HUES64 (cell line): ENCODE measurements around the gene LRRC37A3.
"Not testable (repeated sequence)": the region's sequence is repeated elsewhere in the genome, so short reads cannot be mapped to it uniquely, and the experiment has no call there.

Experiments used
- H3K27ac ChIP-seq: 2 replicates; pipeline ENCODE4 v1.7.0; 2013; ENCODE audit warnings: low read depth, low read length, inconsistent platforms
- H3K27me3 ChIP-seq: 2 replicates; pipeline ENCODE4 v1.6.1; 2013; ENCODE audit warnings: mild to moderate bottlenecking, low read length; ENCODE audit not compliant: insufficient read depth
- H3K36me3 ChIP-seq: 2 replicates; pipeline ENCODE4 v1.6.1; 2013; ENCODE audit warnings: mild to moderate bottlenecking, low read length; ENCODE audit not compliant: insufficient read depth
- H3K4me1 ChIP-seq: 2 replicates; pipeline ENCODE4 v1.6.1; 2013; ENCODE audit warnings: mild to moderate bottlenecking, low read length, moderate library complexity; ENCODE audit not compliant: insufficient read depth
- H3K4me3 ChIP-seq: 2 replicates; pipeline ENCODE4 v1.5.1; 2013; ENCODE audit warnings: mild to moderate bottlenecking, low read length, moderate library complexity
- H3K9ac ChIP-seq: 2 replicates; pipeline ENCODE4 v1.6.1; 2013; ENCODE audit warnings: mild to moderate bottlenecking, low read depth, low read length
- H3K9me3 ChIP-seq: 2 replicates; pipeline ENCODE4 v1.6.1; 2013; ENCODE audit warnings: low read depth, low read length; ENCODE audit not compliant: insufficient read depth
- WGBS: fragments of 150-250, 120-280 bp; methylation state at CpG from one replicate; pipeline ENCODE4 v1.1.7; 2013; ENCODE audit warnings: missing lambda C conversion rate; 5-methylcytosine and 5-hydroxymethylcytosine counted together

LRRC37A3 gene

DNA sequence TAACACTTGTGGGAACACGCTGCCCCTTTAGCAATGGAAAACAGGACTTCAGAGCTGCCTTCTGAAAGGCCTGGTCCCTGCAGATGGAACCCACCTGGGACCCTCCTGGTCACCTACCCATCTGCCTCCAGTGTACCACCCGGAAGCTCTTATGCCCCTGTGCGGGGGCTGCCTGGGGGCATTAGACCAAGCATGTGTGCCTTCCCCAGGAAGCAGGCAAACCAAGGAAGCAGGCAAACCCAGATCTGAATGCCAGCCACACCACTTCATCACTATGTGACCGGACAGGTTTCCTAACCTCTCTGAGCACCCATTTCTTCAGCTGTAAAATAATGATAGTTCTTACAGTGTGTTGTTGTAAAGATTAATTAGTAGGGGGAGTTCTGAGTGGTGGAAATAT lies 20.8 kb upstream of the LRRC37A3 start:
- H3K4me3 ChIP-seq: no peak overlapping the region
- no peaks in the 10 kb centered on the region for H3K9me3 ChIP-seq
- WGBS: 93% methylated on average over 4 of the region's 4 CpGs
- no peaks in the 10 kb centered on the region for H3K27me3 ChIP-seq
- H3K36me3 ChIP-seq: no peaks in the 10 kb centered on the region
- H3K4me1 ChIP-seq: no peaks in the 10 kb centered on the region
- H3K9ac ChIP-seq: no peak overlapping the region
- H3K27ac ChIP-seq: no peak overlapping the region

DNA sequence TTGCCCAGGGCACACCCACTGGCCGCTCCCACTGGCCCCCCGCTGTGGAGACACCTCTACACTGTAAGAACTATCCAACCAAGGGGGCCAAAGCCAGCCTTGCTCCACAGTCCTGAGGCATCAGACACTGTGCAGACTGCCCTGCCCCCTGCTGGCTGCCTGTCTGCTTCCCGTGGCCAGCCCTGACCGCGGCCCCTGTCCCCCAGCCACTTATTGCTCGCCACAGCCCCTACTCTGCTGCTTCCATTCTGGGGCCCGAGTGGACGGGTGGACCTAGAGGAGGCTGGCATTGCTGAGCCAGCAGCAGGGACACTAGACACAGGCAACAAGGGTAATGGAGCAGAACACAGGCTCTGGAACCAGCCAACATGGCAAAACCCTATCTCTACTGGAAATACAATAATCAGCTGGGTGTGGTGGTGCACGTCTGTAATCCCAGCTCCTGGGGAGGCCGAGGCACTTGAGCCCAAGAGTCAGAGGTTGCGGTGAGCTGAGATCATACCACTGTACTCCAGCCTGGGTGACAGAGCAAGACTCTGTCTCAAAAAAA lies 19.7 kb upstream of the LRRC37A3 start:
- Histone ChIP-seq H3K27me3 (no peaks in the 10 kb centered on the region), H3K36me3 (no peaks in the 10 kb centered on the region), H3K4me3 (no peak overlapping the region), H3K4me1 (no peaks in the 10 kb centered on the region), H3K27ac (no peak overlapping the region), H3K9ac (no peak overlapping the region), H3K9me3 (no peaks in the 10 kb centered on the region)
- WGBS: 62% methylated on average over 11 of the region's 11 CpGs

DNA sequence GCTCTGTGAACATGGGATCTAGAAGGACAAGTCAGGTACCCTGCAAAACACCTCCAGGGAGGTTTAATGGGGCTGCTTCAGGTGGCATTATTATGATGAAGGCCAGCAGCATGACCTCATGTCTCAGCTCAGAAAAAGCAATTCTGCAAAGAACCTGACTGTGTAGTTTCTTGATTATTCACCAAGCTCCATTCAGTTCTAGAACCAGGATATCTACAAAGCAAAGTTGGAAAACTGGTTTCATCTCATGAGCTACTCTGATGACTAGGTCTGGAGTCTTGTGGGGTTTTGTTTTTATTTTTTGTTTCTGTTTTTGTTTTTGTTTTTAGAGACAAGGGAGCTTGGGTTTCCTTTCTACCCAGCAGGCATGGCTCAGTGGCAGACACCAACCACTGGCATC lies 19.0 kb upstream of the LRRC37A3 start:
- H3K27ac ChIP-seq: no peak overlapping the region
- no peak overlapping the region for H3K4me3 ChIP-seq
- H3K36me3 ChIP-seq: no peaks in the 10 kb centered on the region
- H3K9me3 ChIP-seq: no peaks in the 10 kb centered on the region
- H3K9ac ChIP-seq: no peak overlapping the region
- no peaks in the 10 kb centered on the region for H3K27me3 ChIP-seq
- H3K4me1 ChIP-seq: no peaks in the 10 kb centered on the region

DNA sequence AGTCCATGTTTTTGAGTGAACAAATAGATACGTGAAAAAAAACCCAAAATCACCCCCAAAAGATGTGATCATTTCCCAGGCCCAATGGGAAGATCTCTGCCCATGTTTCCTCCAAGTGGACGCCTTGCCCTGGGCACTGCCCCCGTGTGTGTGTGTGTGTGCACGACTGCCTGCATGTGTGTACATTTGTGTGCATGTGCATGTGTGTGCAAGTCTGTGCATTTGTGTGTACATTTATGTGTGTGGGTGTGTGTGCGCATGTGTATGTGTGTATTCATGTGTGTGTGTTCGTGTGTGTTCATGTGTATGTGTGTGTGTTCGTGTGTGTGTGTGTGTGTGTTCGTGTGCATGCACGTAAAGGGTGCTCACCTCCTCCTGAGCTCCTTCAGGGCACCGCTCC lies 16.8 kb upstream of the LRRC37A3 start:
- H3K27ac ChIP-seq: no peak overlapping the region
- H3K27me3 ChIP-seq: no peaks in the 10 kb centered on the region
- H3K9me3 ChIP-seq: no peaks in the 10 kb centered on the region
- H3K36me3 ChIP-seq: no peaks in the 10 kb centered on the region
- H3K4me3 ChIP-seq: no peak overlapping the region
- 90% methylated on average over 10 of the region's 10 CpGs for whole genome bisulfite sequencing
- H3K4me1 ChIP-seq: no peaks in the 10 kb centered on the region
- H3K9ac ChIP-seq: no peak overlapping the region

DNA sequence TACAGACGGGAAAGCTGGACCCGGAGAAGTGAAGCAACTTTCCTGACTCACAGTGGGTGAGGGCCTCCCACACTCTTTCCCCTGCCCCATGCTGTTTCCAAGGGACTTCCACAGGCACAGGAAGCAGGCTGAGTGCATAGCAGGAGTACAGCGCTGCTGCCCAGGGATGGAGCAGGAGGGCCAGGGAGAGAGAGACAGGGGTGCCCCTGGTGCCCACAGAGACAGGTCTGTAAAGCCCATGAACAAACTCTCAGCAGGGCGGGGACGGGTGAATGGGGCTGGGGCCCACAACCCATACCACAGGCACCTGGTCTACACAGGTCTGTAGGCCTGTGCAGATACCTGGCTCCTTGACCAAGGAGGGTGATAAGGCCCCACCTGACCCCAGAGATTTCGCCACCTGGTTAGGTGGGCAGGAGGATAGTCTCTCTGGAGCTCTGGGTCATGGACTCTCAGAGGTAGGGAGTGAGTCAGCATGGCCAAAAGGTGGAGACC lies 15.1 kb upstream of the LRRC37A3 start:
- WGBS: 92% methylated on average over 6 of the region's 6 CpGs
- H3K36me3 ChIP-seq, H3K27ac ChIP-seq, H3K27me3 ChIP-seq, H3K9ac ChIP-seq, H3K9me3 ChIP-seq, H3K4me3 ChIP-seq, H3K4me1 ChIP-seq: not testable (repeated sequence)

DNA sequence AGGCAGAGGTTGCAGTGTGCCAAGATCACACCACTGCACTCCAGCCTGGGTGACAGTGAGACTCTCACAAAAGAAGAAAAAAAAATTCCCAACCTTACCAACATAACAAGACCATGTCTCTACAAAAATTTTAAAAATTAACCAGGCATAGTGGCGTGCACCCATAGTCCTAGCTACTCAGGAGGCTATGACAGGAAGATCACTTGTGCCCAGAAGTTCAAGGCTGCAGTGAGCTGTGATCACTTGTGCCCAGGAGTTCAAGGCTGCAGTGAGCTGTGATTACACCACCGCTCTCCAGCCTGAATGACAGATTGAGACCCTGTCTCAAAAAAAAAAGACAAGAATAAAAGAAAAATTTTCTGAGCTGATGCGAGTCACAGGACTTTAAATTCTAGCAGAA lies 13.6 kb upstream of the LRRC37A3 start:
- 96% methylated on average over 2 of the region's 3 CpGs for WGBS
- H3K9ac ChIP-seq, H3K4me3 ChIP-seq, H3K36me3 ChIP-seq, H3K4me1 ChIP-seq, H3K9me3 ChIP-seq, H3K27me3 ChIP-seq, H3K27ac ChIP-seq: not testable (repeated sequence)

DNA sequence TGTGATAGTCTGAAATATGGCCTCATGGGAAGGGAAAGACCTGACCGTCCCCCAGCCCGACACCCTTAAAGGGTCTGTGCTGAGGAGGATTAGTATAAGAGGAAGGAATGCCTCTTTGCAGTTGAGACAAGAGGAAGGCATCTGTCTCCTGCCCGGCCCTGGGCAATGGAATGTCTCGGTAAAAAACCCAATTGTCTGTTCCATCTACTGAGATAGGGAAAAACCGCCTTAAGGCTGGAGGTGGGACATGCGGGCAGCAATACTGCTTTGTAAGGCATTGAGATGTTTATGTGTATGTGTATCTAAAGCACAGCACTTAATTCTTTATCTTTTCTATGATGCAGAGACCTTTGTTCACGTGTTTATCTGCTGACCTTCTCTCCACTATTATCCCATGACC lies 11.1 kb upstream of the LRRC37A3 start:
- not testable (repeated sequence) for H3K9ac ChIP-seq, H3K27ac ChIP-seq
- WGBS: 68% methylated on average over 7 of the region's 7 CpGs

DNA sequence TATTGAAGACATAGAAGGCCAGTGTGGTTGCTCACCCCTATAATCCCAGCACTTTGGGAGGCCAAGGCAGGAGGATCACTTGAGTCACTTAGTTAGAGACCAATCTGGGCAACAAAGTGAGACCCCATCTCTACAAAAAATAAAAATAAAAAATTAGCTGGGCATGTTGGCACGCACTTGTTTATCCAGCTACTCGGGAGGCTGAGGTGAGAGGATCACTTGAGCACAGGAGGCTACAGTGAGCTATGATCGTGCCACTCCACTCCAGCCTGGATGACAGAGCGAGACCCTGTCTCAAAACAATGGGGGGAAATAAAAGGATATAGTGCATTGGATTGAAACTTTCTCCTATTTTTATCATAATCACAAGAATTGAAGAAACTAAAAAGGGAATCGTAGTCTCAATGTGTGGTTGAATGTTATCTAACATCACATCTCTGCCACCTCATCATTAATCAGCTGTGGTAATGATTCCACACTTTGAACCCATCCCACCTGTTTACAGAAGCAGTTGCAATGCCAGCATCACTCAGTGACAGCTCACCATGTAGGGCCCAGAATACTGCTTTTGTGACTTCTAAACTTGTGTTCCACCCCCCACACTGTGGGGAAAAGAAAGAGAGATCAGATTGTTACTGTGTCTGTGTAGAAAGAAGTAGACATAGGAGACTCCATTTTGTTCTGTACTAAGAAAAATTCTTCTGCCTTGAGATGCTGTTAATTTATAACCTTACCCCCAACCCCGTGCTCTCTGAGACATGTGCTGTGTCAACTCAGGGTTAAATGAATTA lies 10.3 kb upstream of the LRRC37A3 start:
- not testable (repeated sequence) for H3K4me3 ChIP-seq, H3K9ac ChIP-seq, H3K4me1 ChIP-seq, H3K36me3 ChIP-seq, H3K27ac ChIP-seq, H3K9me3 ChIP-seq, H3K27me3 ChIP-seq
- WGBS: 100% methylated on average over 1 of the region's 6 CpGs

More for the DNA sequence above, 11.1 kb upstream of the LRRC37A3 start:
- H3K9me3 ChIP-seq, H3K4me1 ChIP-seq, H3K36me3 ChIP-seq, H3K27me3 ChIP-seq, H3K4me3 ChIP-seq: not testable (repeated sequence)

DNA sequence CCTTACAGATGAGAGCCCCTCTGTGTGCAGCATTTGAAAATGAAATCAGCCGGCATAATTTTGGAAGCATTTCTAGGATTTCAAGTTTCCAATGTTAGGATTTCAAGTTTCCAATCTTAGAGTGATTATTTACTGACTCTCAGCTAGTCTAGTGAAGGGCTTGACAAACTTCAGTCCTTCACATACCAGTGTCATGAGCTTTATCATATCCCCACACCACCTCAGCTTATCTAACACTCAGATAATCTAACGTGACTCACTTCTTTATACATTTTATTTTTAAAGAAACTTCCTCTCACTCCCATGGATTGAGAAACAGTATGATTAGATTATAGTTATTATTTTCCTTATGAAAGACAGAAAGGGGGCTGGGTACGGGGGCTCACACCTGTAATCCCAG lies 9.4 kb upstream of the LRRC37A3 start:
- H3K27me3 ChIP-seq, H3K27ac ChIP-seq, H3K9me3 ChIP-seq, H3K9ac ChIP-seq, H3K4me1 ChIP-seq, H3K4me3 ChIP-seq, H3K36me3 ChIP-seq: not testable (repeated sequence)
- WGBS: no CpG with 5 or more reads among the region's 3 CpGs

DNA sequence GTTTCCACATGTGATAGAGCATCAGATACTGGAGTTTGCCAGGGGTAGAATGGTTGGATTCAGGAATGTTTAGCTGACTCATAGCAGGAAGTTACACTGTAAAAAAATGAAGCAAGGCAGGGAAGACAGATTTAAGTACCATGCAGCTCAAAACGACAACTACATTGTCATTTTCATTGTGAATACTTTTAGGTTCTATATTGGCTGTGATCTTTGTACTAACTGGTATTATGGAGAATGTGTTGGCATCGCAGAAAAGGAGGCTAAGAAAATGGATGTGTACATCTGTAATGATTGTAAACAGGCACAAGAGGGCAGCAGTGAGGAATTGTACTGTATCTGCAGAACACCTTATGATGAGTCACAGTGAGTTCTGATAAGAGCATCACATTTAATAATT lies 8.2 kb upstream of the LRRC37A3 start:
- H3K27me3 ChIP-seq, H3K9me3 ChIP-seq, H3K36me3 ChIP-seq, H3K4me3 ChIP-seq, H3K9ac ChIP-seq, H3K27ac ChIP-seq, H3K4me1 ChIP-seq: not testable (repeated sequence)
- 51% methylated on average over 1 of the region's 2 CpGs for WGBS

DNA sequence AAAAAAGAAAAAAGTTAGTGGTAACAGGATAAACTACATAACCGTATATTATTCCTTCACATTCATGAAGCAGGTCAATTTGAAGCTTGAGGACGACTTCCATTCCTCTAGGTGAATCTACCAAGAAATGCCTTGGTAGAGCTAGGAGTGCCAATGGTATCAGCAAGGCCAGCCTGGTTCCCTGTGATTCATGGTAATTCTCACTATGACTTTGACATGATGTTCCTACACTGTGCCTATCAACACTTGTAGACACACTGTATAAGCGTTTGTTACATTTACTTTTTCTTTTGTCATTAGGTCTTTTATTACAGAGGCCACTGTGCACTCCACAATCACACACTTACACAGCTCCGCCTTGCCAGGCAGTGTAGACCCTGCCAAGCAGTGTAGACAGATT lies 7.2 kb upstream of the LRRC37A3 start:
- not testable (repeated sequence) for H3K9ac ChIP-seq, H3K4me3 ChIP-seq, H3K27ac ChIP-seq, H3K4me1 ChIP-seq, H3K27me3 ChIP-seq, H3K36me3 ChIP-seq, H3K9me3 ChIP-seq
- 97% methylated on average over 2 of the region's 4 CpGs for WGBS

DNA sequence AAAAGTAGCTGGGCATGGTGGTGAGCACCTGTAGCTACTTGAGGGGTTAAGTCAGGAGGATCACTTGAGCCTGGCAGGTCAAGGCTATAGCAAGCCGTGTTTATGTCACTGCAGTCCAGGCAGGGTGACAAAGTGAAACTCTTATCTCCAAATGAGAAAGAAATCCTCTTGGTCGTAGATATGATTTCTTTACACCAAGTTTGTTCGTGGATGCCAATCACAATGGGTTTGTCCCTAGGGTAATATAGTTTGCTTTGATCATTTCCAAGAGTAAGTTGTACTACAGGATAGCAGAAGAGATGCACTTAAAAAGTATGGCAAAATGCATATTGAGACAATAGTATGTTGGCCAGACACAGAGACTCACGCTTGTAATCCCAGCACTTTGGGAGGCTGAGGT lies 6.0 kb upstream of the LRRC37A3 start:
- not testable (repeated sequence) for H3K27ac ChIP-seq, H3K4me1 ChIP-seq, H3K27me3 ChIP-seq, H3K9me3 ChIP-seq, H3K36me3 ChIP-seq, H3K9ac ChIP-seq, H3K4me3 ChIP-seq
- 90% methylated on average over 4 of the region's 4 CpGs for WGBS
